A549 treated with AZD9567 at 1 μM for 4 hours (cell line): Measurements from ENCODE around the gene CGA. TPM values are rescaled to one million over a fixed set of nuclear protein-coding genes. Genes with fewer than 3 reads are reported as not detected.

Experiments
- total RNA-seq: library from RNA; stranded (reverse); fragments of 200-300 nt; extraction: Qiagen RNA extraction; gene quantifications from 5 replicates; pipeline ENCODE4 v1.2.3, GENCODE V29; 2022; ENCODE audit not compliant: insufficient read depth

The CGA gene
- total RNA-seq: 0.14 to 0.35 TPM (median 0.24 TPM) in 4 of 5 replicates, not detected in the other

GRCh38 chr6:87095087-87095509 is at the start of gene CGA:
Gene CGA, minus strand, starts transcription at chr6:87095106. Its CDS starts 6,906 bp downstream, at chr6:87088200.

Other genes with a start within 250 kb of the CGA start
- not detected in 5 replicates for gene HTR1E, start 157.6 kb downstream of the CGA start, total RNA-seq
- gene ZNF292, start 60.5 kb upstream of the CGA start, total RNA-seq: 2.4 to 8.2 TPM (median 3.0 TPM) in 5 replicates
- gene SMIM8, start 227.5 kb upstream of the CGA start, total RNA-seq: 2.8 to 7.6 TPM (median 3.6 TPM) in 5 replicates
- gene GJB7, start 234.2 kb upstream of the CGA start, total RNA-seq: not detected in 5 replicates
- gene C6orf163, start 249.7 kb upstream of the CGA start, total RNA-seq: 0.07 to 0.34 TPM (median 0.33 TPM) in 3 of 5 replicates, not detected in the others